Measurements from ENCODE around the gene SPOCK1. TPM values are rescaled to one million over a fixed set of nuclear protein-coding genes. Genes with fewer than 3 reads are reported as not detected.

Gene SPOCK1
- polyA plus RNA-seq, 2 donors: 0.86 to 0.88 TPM

- no peaks in the 10 kb centered on the region for H3K36me3 ChIP-seq (ENCODE audit: control insufficient read depth in 2 of 2, insufficient read depth in 2 of 2, low read length in 1 of 2)
- no peaks in the 10 kb centered on the region for H3K4me1 ChIP-seq (ENCODE audit: control insufficient read depth in 2 of 2, insufficient read depth in 2 of 2, low read length in 1 of 2)
- peaks cover 0 to 2% of the 10 kb centered on the region in 2 donors for H3K9me3 ChIP-seq (ENCODE audit: control insufficient read depth in 2 of 2, insufficient read depth in 1 of 2, low read depth in 1 of 2, low read length in 1 of 2)
- 86 to 94% methylated on average over 1 of the region's 1 CpG for WGBS, 2 donors
- H3K27me3 ChIP-seq (ENCODE audit: control insufficient read depth in 1 of 2, insufficient read depth in 2 of 2, low read length in 2 of 2): peaks cover 0 to 3% of the 10 kb centered on the region in 2 donors
- H3K27ac ChIP-seq (ENCODE audit: low read depth in 2 of 2, low read length in 1 of 2): no peak overlapping the region
- no peak overlapping the region for H3K4me3 ChIP-seq (ENCODE audit: low read depth in 1 of 2, low read length in 2 of 2)
These were observed 334.2 kb downstream of the SPOCK1 start for GRCh38 chr5:137164961-137165360.

GRCh38 chr5:137164536-137164935 is 334.6 kb downstream of the SPOCK1 start:
- H3K36me3 ChIP-seq (ENCODE audit: control insufficient read depth in 2 of 2, insufficient read depth in 2 of 2, low read length in 1 of 2): no peaks in the 10 kb centered on the region
- H3K27ac ChIP-seq (ENCODE audit: low read depth in 2 of 2, low read length in 1 of 2): no peak overlapping the region
- H3K27me3 ChIP-seq (ENCODE audit: control insufficient read depth in 1 of 2, insufficient read depth in 2 of 2, low read length in 2 of 2): peaks cover 0 to 3% of the 10 kb centered on the region in 2 donors
- no peaks in the 10 kb centered on the region for H3K4me1 ChIP-seq (ENCODE audit: control insufficient read depth in 2 of 2, insufficient read depth in 2 of 2, low read length in 1 of 2)
- H3K9me3 ChIP-seq (ENCODE audit: control insufficient read depth in 2 of 2, insufficient read depth in 1 of 2, low read depth in 1 of 2, low read length in 1 of 2): peaks cover 0 to 2% of the 10 kb centered on the region in 2 donors
- no peak overlapping the region for H3K4me3 ChIP-seq (ENCODE audit: low read depth in 1 of 2, low read length in 2 of 2)
- 81 to 85% methylated on average over 1 of the region's 1 CpG for WGBS, 2 donors

- no peak overlapping the region for H3K27ac ChIP-seq (ENCODE audit: low read depth in 2 of 2, low read length in 1 of 2)
- H3K9me3 ChIP-seq (ENCODE audit: control insufficient read depth in 2 of 2, insufficient read depth in 1 of 2, low read depth in 1 of 2, low read length in 1 of 2): no peaks in the 10 kb centered on the region
- no peaks in the 10 kb centered on the region for H3K4me1 ChIP-seq (ENCODE audit: control insufficient read depth in 2 of 2, insufficient read depth in 2 of 2, low read length in 1 of 2)
- H3K27me3 ChIP-seq (ENCODE audit: control insufficient read depth in 1 of 2, insufficient read depth in 2 of 2, low read length in 2 of 2): no peaks in the 10 kb centered on the region
- no peak overlapping the region for H3K4me3 ChIP-seq (ENCODE audit: low read depth in 1 of 2, low read length in 2 of 2)
- H3K36me3 ChIP-seq (ENCODE audit: control insufficient read depth in 2 of 2, insufficient read depth in 2 of 2, low read length in 1 of 2): no peaks in the 10 kb centered on the region
- WGBS, 2 donors: 81 to 90% methylated on average over 2 of the region's 2 CpGs
These were observed 340.4 kb downstream of the SPOCK1 start for GRCh38 chr5:137158691-137159090.

GRCh38 chr5:137156180-137156579 is 342.9 kb downstream of the SPOCK1 start:
- Histone ChIP-seq H3K9me3 (ENCODE audit: control insufficient read depth in 2 of 2, insufficient read depth in 1 of 2, low read depth in 1 of 2, low read length in 1 of 2) (no peaks in the 10 kb centered on the region), H3K27me3 (ENCODE audit: control insufficient read depth in 1 of 2, insufficient read depth in 2 of 2, low read length in 2 of 2) (no peaks in the 10 kb centered on the region), H3K36me3 (ENCODE audit: control insufficient read depth in 2 of 2, insufficient read depth in 2 of 2, low read length in 1 of 2) (no peaks in the 10 kb centered on the region), H3K27ac (ENCODE audit: low read depth in 2 of 2, low read length in 1 of 2) (no peak overlapping the region), H3K4me3 (ENCODE audit: low read depth in 1 of 2, low read length in 2 of 2) (no peak overlapping the region), H3K4me1 (ENCODE audit: control insufficient read depth in 2 of 2, insufficient read depth in 2 of 2, low read length in 1 of 2) (no peaks in the 10 kb centered on the region)
- WGBS, 2 donors: 74 to 75% methylated on average over 4 of the region's 4 CpGs

GRCh38 chr5:137155261-137156000 is 343.7 kb downstream of the SPOCK1 start:
- WGBS, 2 donors: 77 to 81% methylated on average over 6 of the region's 6 CpGs
- H3K27me3 ChIP-seq (ENCODE audit: control insufficient read depth in 1 of 2, insufficient read depth in 2 of 2, low read length in 2 of 2): no peaks in the 10 kb centered on the region

GRCh38 chr5:137152616-137153015 is 346.5 kb downstream of the SPOCK1 start:
- Histone ChIP-seq H3K4me3 (ENCODE audit: low read depth in 1 of 2, low read length in 2 of 2) (no peak overlapping the region), H3K27me3 (ENCODE audit: control insufficient read depth in 1 of 2, insufficient read depth in 2 of 2, low read length in 2 of 2) (no peaks in the 10 kb centered on the region), H3K36me3 (ENCODE audit: control insufficient read depth in 2 of 2, insufficient read depth in 2 of 2, low read length in 1 of 2) (no peaks in the 10 kb centered on the region), H3K9me3 (ENCODE audit: control insufficient read depth in 2 of 2, insufficient read depth in 1 of 2, low read depth in 1 of 2, low read length in 1 of 2) (no peaks in the 10 kb centered on the region), H3K27ac (ENCODE audit: low read depth in 2 of 2, low read length in 1 of 2) (no peak overlapping the region), H3K4me1 (ENCODE audit: control insufficient read depth in 2 of 2, insufficient read depth in 2 of 2, low read length in 1 of 2) (no peaks in the 10 kb centered on the region)
- 79 to 83% methylated on average over 3 of the region's 3 CpGs for WGBS, 2 donors

More at GRCh38 chr5:137155261-137156000, 343.7 kb downstream of the SPOCK1 start:
- H3K27ac ChIP-seq (ENCODE audit: low read depth in 2 of 2, low read length in 1 of 2): no peak overlapping the region
- H3K4me1 ChIP-seq (ENCODE audit: control insufficient read depth in 2 of 2, insufficient read depth in 2 of 2, low read length in 1 of 2): no peaks in the 10 kb centered on the region
- H3K4me3 ChIP-seq (ENCODE audit: low read depth in 1 of 2, low read length in 2 of 2): no peak overlapping the region
- H3K36me3 ChIP-seq (ENCODE audit: control insufficient read depth in 2 of 2, insufficient read depth in 2 of 2, low read length in 1 of 2): no peaks in the 10 kb centered on the region
- no peaks in the 10 kb centered on the region for H3K9me3 ChIP-seq (ENCODE audit: control insufficient read depth in 2 of 2, insufficient read depth in 1 of 2, low read depth in 1 of 2, low read length in 1 of 2)

GRCh38 chr5:137148655-137149054 is 350.5 kb downstream of the SPOCK1 start:
- no peaks in the 10 kb centered on the region for H3K9me3 ChIP-seq (ENCODE audit: control insufficient read depth in 2 of 2, insufficient read depth in 1 of 2, low read depth in 1 of 2, low read length in 1 of 2)
- peaks cover 0 to 3% of the 10 kb centered on the region in 2 donors for H3K4me1 ChIP-seq (ENCODE audit: control insufficient read depth in 2 of 2, insufficient read depth in 2 of 2, low read length in 1 of 2)
- H3K27ac ChIP-seq (ENCODE audit: low read depth in 2 of 2, low read length in 1 of 2): no peak overlapping the region
- 69 to 75% methylated on average over 2 of the region's 2 CpGs for WGBS, 2 donors
- no peaks in the 10 kb centered on the region for H3K27me3 ChIP-seq (ENCODE audit: control insufficient read depth in 1 of 2, insufficient read depth in 2 of 2, low read length in 2 of 2)
- H3K4me3 ChIP-seq (ENCODE audit: low read depth in 1 of 2, low read length in 2 of 2): no peak overlapping the region
- H3K36me3 ChIP-seq (ENCODE audit: control insufficient read depth in 2 of 2, insufficient read depth in 2 of 2, low read length in 1 of 2): no peaks in the 10 kb centered on the region

- H3K27ac ChIP-seq (ENCODE audit: low read depth in 2 of 2, low read length in 1 of 2): no peak overlapping the region
- no peaks in the 10 kb centered on the region for H3K9me3 ChIP-seq (ENCODE audit: control insufficient read depth in 2 of 2, insufficient read depth in 1 of 2, low read depth in 1 of 2, low read length in 1 of 2)
- H3K27me3 ChIP-seq (ENCODE audit: control insufficient read depth in 1 of 2, insufficient read depth in 2 of 2, low read length in 2 of 2): no peaks in the 10 kb centered on the region
- peaks cover 0 to 3% of the 10 kb centered on the region in 2 donors for H3K4me1 ChIP-seq (ENCODE audit: control insufficient read depth in 2 of 2, insufficient read depth in 2 of 2, low read length in 1 of 2)
- 80 to 96% methylated on average over 1 of the region's 1 CpG for WGBS, 2 donors
- no peak overlapping the region for H3K4me3 ChIP-seq (ENCODE audit: low read depth in 1 of 2, low read length in 2 of 2)
- no peaks in the 10 kb centered on the region for H3K36me3 ChIP-seq (ENCODE audit: control insufficient read depth in 2 of 2, insufficient read depth in 2 of 2, low read length in 1 of 2)
These were observed 351.0 kb downstream of the SPOCK1 start for GRCh38 chr5:137148159-137148558.

GRCh38 chr5:137147346-137147745 is 351.8 kb downstream of the SPOCK1 start:
- Histone ChIP-seq H3K4me3 (ENCODE audit: low read depth in 1 of 2, low read length in 2 of 2) (no peak overlapping the region), H3K9me3 (ENCODE audit: control insufficient read depth in 2 of 2, insufficient read depth in 1 of 2, low read depth in 1 of 2, low read length in 1 of 2) (no peaks in the 10 kb centered on the region), H3K27ac (ENCODE audit: low read depth in 2 of 2, low read length in 1 of 2) (no peak overlapping the region), H3K27me3 (ENCODE audit: control insufficient read depth in 1 of 2, insufficient read depth in 2 of 2, low read length in 2 of 2) (no peaks in the 10 kb centered on the region), H3K36me3 (ENCODE audit: control insufficient read depth in 2 of 2, insufficient read depth in 2 of 2, low read length in 1 of 2) (no peaks in the 10 kb centered on the region), H3K4me1 (ENCODE audit: control insufficient read depth in 2 of 2, insufficient read depth in 2 of 2, low read length in 1 of 2) (peaks cover 2 to 3% of the 10 kb centered on the region in 2 donors)
- WGBS, 2 donors: 76 to 84% methylated on average over 5 of the region's 5 CpGs

- no peaks in the 10 kb centered on the region for H3K9me3 ChIP-seq (ENCODE audit: control insufficient read depth in 2 of 2, insufficient read depth in 1 of 2, low read depth in 1 of 2, low read length in 1 of 2)
- 32 to 35% methylated on average over 8 of the region's 8 CpGs for WGBS, 2 donors
- H3K36me3 ChIP-seq (ENCODE audit: control insufficient read depth in 2 of 2, insufficient read depth in 2 of 2, low read length in 1 of 2): no peaks in the 10 kb centered on the region
- H3K4me1 ChIP-seq (ENCODE audit: control insufficient read depth in 2 of 2, insufficient read depth in 2 of 2, low read length in 1 of 2): peaks cover 2 to 3% of the 10 kb centered on the region in 2 donors
- no peak overlapping the region for H3K4me3 ChIP-seq (ENCODE audit: low read depth in 1 of 2, low read length in 2 of 2)
- no peak overlapping the region for H3K27ac ChIP-seq (ENCODE audit: low read depth in 2 of 2, low read length in 1 of 2)
- no peaks in the 10 kb centered on the region for H3K27me3 ChIP-seq (ENCODE audit: control insufficient read depth in 1 of 2, insufficient read depth in 2 of 2, low read length in 2 of 2)
These were observed 352.7 kb downstream of the SPOCK1 start for GRCh38 chr5:137146402-137146890.

Measured in esophagus (tissue), 2 donors.